GM21619 (cell line): Measurements from ENCODE around the gene CNTROB.

Experiments used
- ATAC-seq: cut with Tn5 transposase; IDR thresholded peaks from one replicate; pipeline ENCODE4 v1.9.1; 2021; ENCODE audit not compliant: unreplicated experiment

Gene CNTROB

DNA sequence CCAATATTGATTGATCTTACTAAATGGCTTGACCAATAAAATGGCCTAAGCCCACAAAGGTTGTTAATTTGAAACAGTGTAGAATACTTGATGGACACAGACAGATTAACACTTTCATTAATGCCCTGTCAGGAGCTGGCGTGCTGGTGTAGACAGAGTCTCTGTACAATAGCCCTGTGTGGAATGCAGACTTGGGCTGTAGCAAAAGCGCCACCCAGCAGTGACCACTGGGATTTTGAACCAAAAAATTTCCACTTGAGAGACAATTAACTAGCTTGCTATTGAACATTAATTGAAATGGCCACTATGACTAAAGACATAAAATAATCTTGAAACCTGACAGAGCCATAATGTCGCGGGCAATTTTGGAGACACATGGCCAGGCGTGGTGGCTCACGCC lies 50.7 kb downstream of the CNTROB start:
- ATAC-seq = no peak

DNA sequence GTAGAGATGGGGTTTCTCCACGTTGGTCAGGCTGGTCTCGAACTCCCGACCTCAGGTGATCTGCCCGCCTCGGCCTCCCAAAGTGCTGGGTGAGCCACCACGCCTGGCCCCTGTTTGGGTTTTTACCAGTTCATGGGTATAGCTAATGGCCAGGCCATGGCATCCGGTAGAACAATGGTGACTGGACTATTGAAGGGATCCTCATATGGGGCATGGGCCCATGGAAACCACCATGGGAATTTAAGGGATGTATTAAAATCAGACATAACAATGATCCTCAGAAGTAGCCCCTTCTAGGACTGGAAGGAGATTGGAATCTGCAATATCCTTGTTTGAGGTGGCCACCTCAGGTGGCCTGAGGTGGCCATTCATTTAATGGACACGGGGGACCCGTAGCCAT lies 52.9 kb downstream of the CNTROB start:
- ATAC-seq = no peak

DNA sequence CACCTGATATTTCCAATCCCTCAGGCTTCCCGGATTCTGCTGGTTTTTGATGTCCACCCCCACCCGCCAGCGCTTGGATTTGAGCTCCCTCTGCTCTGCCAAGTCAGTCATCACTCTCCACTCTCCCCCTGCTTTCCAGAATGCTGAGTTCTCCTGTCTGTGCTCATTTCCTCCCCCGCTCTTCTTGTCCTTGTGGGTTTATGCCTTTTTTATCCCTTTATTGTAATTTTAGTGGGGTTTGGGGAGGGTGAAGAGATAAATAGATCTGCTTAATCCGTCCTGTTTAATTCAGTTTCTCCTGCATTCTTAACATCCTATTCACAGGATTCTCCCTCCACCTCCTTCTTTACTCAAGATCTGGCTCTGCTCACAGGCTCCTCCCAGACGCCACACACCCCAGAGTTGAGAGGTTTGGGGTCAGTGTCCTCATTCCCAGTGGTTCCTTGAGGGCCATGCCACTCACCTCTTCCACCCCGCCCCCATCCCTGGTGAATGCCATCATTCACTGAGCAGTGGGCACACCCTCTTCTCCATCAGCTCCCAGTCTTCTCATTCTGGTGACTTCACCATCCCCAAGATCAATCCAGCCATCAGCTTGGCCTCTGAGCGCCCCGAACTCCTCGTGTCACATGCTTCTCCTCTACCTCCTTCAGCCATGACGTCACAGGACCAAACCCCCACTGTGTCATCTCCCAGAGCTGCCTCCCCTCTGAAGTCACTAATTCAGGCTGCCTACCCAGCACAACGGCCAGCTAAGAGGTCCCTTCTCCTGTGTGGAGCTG lies 55.3 kb downstream of the CNTROB start:
- ATAC-seq = no peak

DNA sequence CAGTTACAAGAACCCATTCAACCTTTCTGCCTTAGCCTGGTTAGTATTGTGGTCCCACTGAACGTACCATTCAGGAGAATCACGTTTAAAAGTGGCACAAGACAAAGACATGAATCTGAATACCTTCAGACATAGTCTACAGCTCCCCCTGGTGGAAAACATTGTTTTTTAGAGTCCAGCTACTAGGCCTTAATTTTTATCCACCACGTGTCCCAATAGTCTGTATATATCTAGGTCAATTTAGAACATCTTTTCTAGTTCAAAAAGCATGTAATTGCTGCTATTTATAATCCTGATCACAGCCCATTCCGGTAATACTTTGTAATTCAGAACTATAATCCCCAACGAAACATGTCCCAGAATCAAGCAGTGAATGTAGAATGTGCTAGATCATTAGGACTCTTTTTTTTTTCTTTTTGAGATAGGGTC lies 56.8 kb downstream of the CNTROB start:
- ATAC-seq = no peak

DNA sequence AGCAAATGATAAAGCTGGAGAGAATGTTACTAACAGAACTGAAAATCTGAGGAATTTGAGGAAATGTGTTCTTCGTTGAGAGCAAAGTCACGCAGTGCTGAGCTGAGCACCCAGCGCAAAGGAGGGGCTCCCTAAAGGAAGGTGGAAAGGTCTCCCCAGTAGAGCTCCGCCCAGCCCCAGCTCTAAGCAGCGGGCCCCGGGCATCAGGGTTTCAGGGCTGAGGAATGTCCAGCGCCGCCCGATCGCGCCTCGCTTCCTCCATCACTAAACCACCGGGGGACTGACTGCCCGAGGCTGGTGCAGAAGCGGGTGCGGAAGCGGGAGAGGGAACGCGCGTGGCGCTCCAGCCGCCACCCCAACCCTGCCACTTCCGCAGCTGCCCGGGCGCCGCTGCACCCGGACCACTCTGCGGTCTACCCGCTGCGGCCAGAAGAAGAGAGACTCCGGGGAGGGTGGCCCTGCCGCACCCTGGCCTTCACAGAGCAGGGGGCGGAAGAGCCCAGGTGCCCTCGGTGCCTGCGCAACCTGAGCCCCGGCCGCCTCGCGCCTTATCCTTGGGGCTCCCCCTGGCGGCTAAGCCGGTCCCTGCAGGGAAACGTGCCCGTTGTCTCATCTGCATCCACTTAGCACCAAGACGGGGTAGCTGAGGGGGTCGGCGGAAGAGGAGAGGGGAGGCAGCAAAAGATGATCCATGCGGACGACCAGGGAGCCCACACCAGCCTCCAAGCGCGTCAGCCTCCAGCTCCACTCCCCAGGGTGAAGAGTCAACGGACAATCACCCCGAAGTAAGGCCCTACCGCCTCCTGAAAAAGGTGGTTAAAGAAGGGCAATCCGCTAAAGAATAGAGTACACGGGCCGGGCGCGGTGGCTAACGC lies 58.0 kb downstream of the CNTROB start:
- ATAC-seq = peak; percentile 84

DNA sequence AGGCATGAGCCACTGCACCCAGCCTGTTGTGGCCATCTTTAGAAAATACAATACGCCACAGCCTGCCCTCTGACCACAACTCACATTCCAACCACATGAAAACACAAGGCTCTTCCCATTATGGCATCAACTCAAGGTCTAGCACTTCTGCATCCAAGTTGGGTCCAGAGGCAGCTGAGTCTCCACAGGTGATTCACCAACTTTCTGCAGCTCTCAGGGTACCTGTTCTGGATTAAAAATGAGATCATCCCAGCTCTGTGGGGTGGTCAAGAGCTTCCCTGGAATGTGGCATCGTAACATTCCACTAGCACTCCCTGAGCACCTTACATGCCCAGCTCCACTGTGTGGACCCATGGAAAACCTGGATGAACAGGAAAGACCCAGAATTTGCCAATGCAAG lies 60.5 kb downstream of the CNTROB start:
- no peak for ATAC-seq

DNA sequence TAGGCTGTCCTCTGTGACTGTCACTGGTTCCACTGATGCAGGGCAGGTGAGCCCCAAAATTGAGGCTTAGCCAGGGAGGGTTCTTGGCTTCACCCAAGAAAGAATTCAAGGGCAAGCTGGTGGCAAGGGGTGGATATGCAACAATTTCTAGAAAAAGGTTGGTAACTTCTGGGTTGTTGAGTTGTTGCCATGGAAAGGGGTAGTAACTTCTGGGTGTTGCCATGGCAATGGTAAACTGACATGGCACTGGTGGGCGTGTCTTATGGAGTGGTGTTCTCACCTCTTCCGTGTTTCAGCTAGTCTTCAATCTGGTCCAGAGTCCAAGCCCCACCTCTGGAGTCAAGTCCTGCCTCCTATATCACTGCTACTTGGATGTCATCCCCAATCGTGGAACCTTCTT lies 60.9 kb downstream of the CNTROB start:
- ATAC-seq = no peak

DNA sequence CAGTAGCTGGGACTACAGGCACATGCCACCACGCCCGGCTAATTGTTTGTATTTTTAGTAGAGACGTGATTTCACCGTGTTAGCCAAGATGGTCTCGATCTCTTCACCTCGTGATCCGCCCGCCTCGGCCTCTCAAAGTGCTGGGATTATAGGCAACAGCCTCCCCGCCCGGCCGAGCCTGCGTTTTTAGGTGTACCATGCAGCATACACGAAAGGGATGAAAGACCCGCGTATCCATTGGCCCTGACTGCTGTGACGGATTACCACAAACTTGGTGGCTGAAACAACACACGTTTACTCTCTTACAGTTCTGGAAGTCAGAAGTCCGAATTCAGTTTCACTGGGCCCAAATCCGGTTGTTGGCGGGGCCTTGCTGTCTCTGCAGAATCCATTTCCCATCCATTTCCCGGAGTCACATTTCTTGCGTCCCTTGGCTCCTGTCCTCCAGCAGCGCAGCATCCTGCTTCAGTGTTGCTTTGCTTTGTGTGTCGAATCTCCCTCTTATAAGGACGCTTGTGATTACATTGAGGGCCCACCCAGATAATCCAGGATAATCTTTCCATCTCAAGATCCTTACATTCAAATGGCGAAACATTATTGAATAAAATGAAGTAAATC lies 62.1 kb downstream of the CNTROB start:
- no peak for ATAC-seq

DNA sequence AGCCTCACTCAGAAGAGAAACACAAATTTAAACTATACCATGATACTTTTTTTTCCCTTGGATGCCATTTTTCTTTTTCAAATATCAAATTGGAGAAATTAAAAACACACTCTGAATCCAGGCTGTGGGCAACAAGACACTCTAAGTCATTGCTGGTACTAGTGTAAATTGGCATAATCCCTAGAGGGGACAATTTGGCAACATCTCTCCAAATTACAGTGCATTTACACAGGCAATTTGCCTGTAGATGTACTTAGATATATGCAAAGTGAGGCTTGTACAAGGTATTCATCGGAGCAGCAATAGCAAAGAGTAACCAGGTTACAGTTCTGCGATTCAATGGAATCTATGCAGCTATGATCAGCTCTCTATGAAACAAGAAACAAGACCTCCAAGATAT lies 63.7 kb downstream of the CNTROB start:
- no peak for ATAC-seq

DNA sequence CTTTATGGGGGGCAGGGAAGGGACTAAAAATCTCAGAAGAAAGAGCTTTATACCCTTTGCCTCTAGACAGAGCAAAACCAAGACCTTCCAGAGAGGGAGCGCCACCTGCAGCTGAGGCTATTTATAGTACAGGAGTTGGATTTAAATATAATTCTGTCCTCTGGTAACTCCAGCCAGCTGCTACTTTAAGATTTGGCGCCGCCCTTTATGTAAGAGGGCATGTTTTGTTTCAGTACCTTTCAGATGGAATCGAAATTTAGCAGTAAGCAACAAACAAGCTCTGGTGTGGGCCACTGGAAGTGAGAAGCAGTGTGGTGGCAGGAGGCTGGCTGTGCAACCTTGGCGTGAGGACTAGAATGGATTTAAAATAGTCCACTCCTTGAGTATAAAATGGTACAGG lies 65.2 kb downstream of the CNTROB start:
- ATAC-seq = no peak
